Activated T-cell treated with anti-CD3 and anti-CD28 coated beads, Interleukin-2, amount 50 U/mL, for 72 hours (primary cell): ENCODE measurements around the gene DUS1L. TPM values are rescaled to one million over a fixed set of nuclear protein-coding genes. Genes with fewer than 3 reads are reported as not detected.
A peak's percentile ranks its signal among the peaks of the same experiment; 100 is the strongest.

ENCODE experiments used
- ATAC-seq, 2 donors: fragments of 150-1000 bp; cut with Tn5 transposase; replicated peaks in 1 of 2; 2 replicates each; pipeline ENCODE4 v1.10.0; 2021; ENCODE audit warnings: moderate library complexity in 2 of 2, mild to moderate bottlenecking in 1 of 2
- DNase-seq, 2 donors: peaks; one replicate each; pipeline ENCODE4 v3.0.0; 2021 to 2022; ENCODE audit warnings: mixed read lengths in 1 of 2
- H3K27ac Mint-ChIP-seq: one replicate; pipeline ENCODE4 v1.8.0; 2022; ENCODE audit warnings: mild to moderate bottlenecking, moderate library complexity, mixed read lengths
- H3K27me3 Mint-ChIP-seq: one replicate; pipeline ENCODE4 v1.8.0; 2022; ENCODE audit warnings: low read depth, mixed read lengths
- H3K36me3 Mint-ChIP-seq, 2 donors: one replicate each; pipeline ENCODE4 v1.8.0; 2022; ENCODE audit warnings: mixed read lengths in 2 of 2, mild to moderate bottlenecking in 1 of 2; ENCODE audit not compliant: insufficient read depth in 2 of 2
- H3K4me1 Mint-ChIP-seq: one replicate; pipeline ENCODE4 v1.8.0; 2022; ENCODE audit warnings: low read depth, mixed read lengths
- H3K4me3 Mint-ChIP-seq, 2 donors: one replicate each; pipeline ENCODE4 v1.8.0; 2022; ENCODE audit warnings: mild to moderate bottlenecking in 2 of 2, mixed read lengths in 2 of 2, moderate library complexity in 2 of 2
- H3K9me3 Mint-ChIP-seq, 2 donors: one replicate each; pipeline ENCODE4 v1.8.0; 2022; ENCODE audit warnings: mixed read lengths in 2 of 2
- total RNA-seq, 2 donors: library from RNA; stranded (reverse); gene quantifications; one replicate each; pipeline ENCODE4 v1.2.3, GENCODE V29; 2022

DUS1L gene
- total RNA-seq, 2 donors from 2014 or later = 109 to 121 TPM

DNA sequence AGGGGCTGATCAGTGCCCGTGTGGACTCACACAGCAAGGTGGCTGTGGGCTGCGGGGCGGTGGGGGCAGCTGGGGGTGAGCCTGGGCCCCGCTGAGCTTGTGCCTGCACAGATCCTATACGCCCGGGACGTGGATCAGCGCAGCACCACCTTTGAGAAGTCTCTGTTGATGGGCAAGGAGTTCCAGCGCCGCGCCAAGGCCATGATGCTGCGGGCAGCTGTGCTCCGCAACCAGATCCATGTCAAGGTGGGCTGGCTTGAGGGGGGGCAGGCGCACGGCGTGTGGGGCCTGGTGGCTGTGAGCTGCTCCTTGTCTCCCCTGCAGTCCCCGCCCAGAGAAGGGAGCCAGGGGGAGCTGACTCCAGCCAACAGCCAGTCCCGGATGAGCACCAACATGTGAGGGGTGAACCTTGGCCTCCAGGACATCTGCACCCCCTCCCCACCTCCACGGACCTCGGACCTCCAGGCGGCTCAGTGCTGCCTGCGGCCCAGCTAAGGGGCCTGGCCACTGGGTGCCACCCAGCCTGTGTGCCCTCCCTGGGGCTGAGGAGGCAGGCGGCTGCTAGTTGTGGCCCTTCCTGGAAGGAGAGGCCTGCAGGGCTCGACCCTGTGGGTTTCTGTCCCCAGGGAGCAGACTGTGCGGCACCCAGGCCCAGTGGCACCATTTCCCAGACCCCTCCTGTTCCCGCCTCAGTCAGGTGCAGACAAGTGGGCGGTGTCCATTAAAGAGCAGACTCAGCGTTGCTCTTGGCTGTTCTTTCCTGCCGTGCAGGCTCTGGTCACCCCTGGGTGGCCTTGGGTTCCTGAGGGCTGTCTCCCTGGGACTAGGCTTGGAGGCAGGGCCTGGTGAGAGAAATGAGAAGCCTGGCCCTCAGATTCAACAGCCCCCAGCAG is 8.6 kb downstream of the DUS1L start:
- peaks cover 0 to 4% of the 10 kb centered on the region in 2 donors for H3K36me3 Mint-ChIP-seq
- no peak overlapping the region for H3K4me3 Mint-ChIP-seq
- no peaks in the 10 kb centered on the region for H3K27me3 Mint-ChIP-seq
- H3K4me1 Mint-ChIP-seq = peaks cover 12% of the 10 kb centered on the region
- H3K27ac Mint-ChIP-seq = no peak overlapping the region
- DNase-seq = no peak
- H3K9me3 Mint-ChIP-seq = no peaks in the 10 kb centered on the region
- no peak for ATAC-seq

DNA sequence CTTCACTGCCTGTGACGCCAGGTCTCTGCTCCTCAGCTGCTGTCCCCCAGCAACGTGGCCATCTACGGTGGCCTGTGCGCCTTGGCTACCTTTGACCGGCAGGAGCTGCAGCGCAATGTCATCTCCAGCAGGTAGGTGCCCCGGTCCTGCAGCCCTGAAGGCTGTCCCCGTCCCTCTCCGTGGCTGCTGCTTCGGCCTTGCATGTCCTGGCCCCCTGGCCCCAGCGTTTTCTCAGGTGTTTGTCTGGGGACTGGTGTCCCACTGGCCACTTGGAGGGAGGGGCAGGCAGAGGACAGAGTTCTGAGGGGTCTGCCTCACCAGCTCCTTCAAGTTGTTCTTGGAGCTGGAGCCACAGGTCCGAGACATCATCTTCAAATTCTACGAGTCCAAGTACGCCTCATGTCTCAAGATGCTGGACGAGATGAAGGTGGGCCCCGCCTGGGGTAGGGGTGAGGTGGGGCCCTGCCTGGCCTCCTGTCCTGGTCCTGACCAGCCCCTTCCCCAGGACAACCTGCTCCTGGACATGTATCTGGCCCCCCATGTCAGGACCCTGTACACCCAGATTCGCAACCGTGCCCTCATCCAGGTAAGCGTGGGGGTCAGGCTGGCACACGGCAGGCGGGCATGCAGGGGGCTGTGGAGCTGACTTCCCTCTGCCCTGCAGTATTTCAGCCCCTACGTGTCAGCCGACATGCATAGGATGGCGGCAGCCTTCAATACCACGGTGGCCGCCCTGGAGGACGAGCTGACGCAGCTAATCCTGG is 9.5 kb downstream of the DUS1L start:
- Mint-ChIP-seq H3K36me3 (peaks cover 0 to 4% of the 10 kb centered on the region in 2 donors), H3K9me3 (no peaks in the 10 kb centered on the region), H3K4me1 (peaks cover 12% of the 10 kb centered on the region), H3K4me3 (no peak overlapping the region), H3K27ac (no peak overlapping the region), H3K27me3 (no peaks in the 10 kb centered on the region)
- DNase-seq (no peak), ATAC-seq (no peak)

- peak overlapping the region in 1 of 2 donors; percentile 17 for H3K4me3 Mint-ChIP-seq
- H3K9me3 Mint-ChIP-seq = no peaks in the 10 kb centered on the region
- H3K27ac Mint-ChIP-seq = no peak overlapping the region
- ATAC-seq = no peak
- H3K36me3 Mint-ChIP-seq = peaks cover 0 to 2% of the 10 kb centered on the region in 2 donors
- no peak for DNase-seq
- no peaks in the 10 kb centered on the region for H3K27me3 Mint-ChIP-seq
- peaks cover 19% of the 10 kb centered on the region for H3K4me1 Mint-ChIP-seq
Observed at GRCh38 chr17:82055023-82055964, 10.3 kb downstream of the DUS1L start.

GRCh38 chr17:82054351-82055022 is 11.1 kb downstream of the DUS1L start:
- Mint-ChIP-seq H3K27ac (no peak overlapping the region), H3K9me3 (no peaks in the 10 kb centered on the region), H3K27me3 (no peaks in the 10 kb centered on the region), H3K4me1 (peaks cover 20% of the 10 kb centered on the region), H3K36me3 (no peaks in the 10 kb centered on the region), H3K4me3 (peak overlapping the region in 1 of 2 donors; percentile 17)
- no peak for DNase-seq
- no peak for ATAC-seq

DNA sequence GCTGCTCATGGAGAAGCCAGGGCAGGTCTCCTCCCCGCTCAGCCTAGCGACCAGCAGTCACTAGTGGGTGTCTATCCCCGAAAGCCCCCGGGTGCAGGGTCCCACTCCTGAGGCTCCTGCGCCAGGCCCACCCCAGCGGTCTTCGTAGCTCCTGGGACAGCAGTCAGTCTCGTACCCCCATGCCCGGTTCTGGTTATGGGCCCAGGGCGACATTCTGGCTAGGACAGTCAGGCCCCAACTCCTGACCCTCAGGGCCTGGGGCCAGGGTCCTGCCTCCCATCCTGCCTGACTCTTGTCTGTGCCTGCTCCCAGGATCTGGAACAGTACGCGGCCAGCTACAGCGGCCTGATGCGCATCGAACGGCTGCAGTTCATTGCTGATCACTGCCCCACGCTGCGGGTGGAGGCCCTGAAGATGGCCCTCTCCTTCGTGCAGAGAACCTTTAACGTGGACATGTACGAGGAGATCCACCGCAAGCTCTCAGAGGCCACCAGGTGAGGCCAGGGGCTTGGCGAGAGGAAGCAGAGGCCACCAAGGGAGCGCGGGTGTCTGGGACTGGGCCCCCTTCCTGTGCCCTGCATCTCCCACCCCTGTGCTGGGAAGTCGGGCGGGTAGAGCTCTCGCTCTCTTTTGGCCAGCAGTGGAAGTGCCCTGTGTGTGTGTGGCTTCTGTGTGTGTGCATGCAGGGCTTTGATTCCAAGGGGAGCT is 11.9 kb downstream of the DUS1L start:
- Mint-ChIP-seq H3K4me3 (peak overlapping the region; percentile 84 to 88), H3K9me3 (no peaks in the 10 kb centered on the region), H3K4me1 (peaks cover 20% of the 10 kb centered on the region), H3K36me3 (no peaks in the 10 kb centered on the region), H3K27ac (no peak overlapping the region), H3K27me3 (no peaks in the 10 kb centered on the region)
- DNase-seq (no peak), ATAC-seq (no peak)

GRCh38 chr17:82053130-82053529 is 12.5 kb downstream of the DUS1L start:
- Mint-ChIP-seq H3K4me1 (peaks cover 20% of the 10 kb centered on the region), H3K9me3 (no peaks in the 10 kb centered on the region), H3K4me3 (peak overlapping the region; percentile 84 to 88), H3K27ac (no peak overlapping the region), H3K36me3 (no peaks in the 10 kb centered on the region), H3K27me3 (no peaks in the 10 kb centered on the region)
- no peak for DNase-seq
- ATAC-seq = no peak

- DNase-seq (no peak), ATAC-seq (no peak)
- Mint-ChIP-seq H3K4me3 (peak overlapping the region; percentile 84 to 88), H3K9me3 (no peaks in the 10 kb centered on the region), H3K27me3 (no peaks in the 10 kb centered on the region), H3K4me1 (peaks cover 20% of the 10 kb centered on the region), H3K27ac (no peak overlapping the region), H3K36me3 (no peaks in the 10 kb centered on the region)
Observed at GRCh38 chr17:82052638-82053059, 13.0 kb downstream of the DUS1L start.

- H3K9me3 Mint-ChIP-seq = no peaks in the 10 kb centered on the region
- DNase-seq = peak; percentile 87 to 89
- ATAC-seq = peak; percentile 91
- no peaks in the 10 kb centered on the region for H3K36me3 Mint-ChIP-seq
- H3K27ac Mint-ChIP-seq = peak within 1 kb of the TSS; percentile 30
- H3K27me3 Mint-ChIP-seq = no peaks in the 10 kb centered on the region
- peak within 1 kb of the TSS; percentile 92 to 95 for H3K4me3 Mint-ChIP-seq
- peaks cover 20% of the 10 kb centered on the region for H3K4me1 Mint-ChIP-seq
Observed at GRCh38 chr17:82051776-82052637, 13.6 kb downstream of the DUS1L start, which contains the start of the genes GPS1 and RFNG. Gene GPS1, plus strand, starts transcription at chr17:82051898. Its CDS starts 34 bp downstream, at chr17:82051932. Gene RFNG, minus strand, starts transcription at chr17:82051811. Its CDS starts 45 bp downstream, at chr17:82051766.

GRCh38 chr17:82050761-82051641 is 14.6 kb downstream of the DUS1L start:
- Mint-ChIP-seq H3K27me3 (no peaks in the 10 kb centered on the region), H3K4me3 (peak overlapping the region; percentile 92 to 95), H3K27ac (peak overlapping the region; percentile 30), H3K36me3 (no peaks in the 10 kb centered on the region), H3K4me1 (peaks cover 20% of the 10 kb centered on the region), H3K9me3 (no peaks in the 10 kb centered on the region)
- ATAC-seq (peak; percentile 33 to 39), DNase-seq (no peak)

GRCh38 chr17:82050152-82050760 is 15.3 kb downstream of the DUS1L start:
- Mint-ChIP-seq H3K4me1 (peaks cover 20% of the 10 kb centered on the region), H3K36me3 (no peaks in the 10 kb centered on the region)
- ATAC-seq = no peak

More at GRCh38 chr17:82050152-82050760, 15.3 kb downstream of the DUS1L start:
- Mint-ChIP-seq H3K27me3 (no peaks in the 10 kb centered on the region), H3K4me3 (peak overlapping the region; percentile 92 to 95), H3K27ac (no peak overlapping the region), H3K9me3 (no peaks in the 10 kb centered on the region)
- DNase-seq = no peak
